Stomach (tissue), 4 donors: ENCODE results near the gene CCL17.

Experiments
- CTCF ChIP-seq, 7 experiments: fragments of 450-650 bp in 4 of 7; fragments of 200-600 bp in 3 of 7; sonication (generic) in 3 of 7; IDR thresholded peaks; one replicate each; pipeline ENCODE4 v1.5.1; 2016 to 2019; ENCODE audit warnings: antibody characterized with exemption in 7 of 7, control low read depth in 2 of 7, mild to moderate bottlenecking in 1 of 7
- POLR2A ChIP-seq, 4 donors: fragments of 450-650 bp; IDR thresholded peaks; one replicate each; pipeline ENCODE4 v1.6.1; 2016; ENCODE audit warnings: antibody characterized with exemption in 4 of 4, control low read depth in 2 of 4, mild to moderate bottlenecking in 1 of 4, moderate library complexity in 1 of 4

GRCh38 chr16:57462978-57463362 lies 58.4 kb downstream of the CCL17 start:
- no peak for TF ChIP-seq POLR2A (IDR thresholded peaks at IDR 0.05)
- TF ChIP-seq CTCF (IDR thresholded peaks at IDR 0.05), result no peak
